Measurements from ENCODE around the gene DDR2.
"Not testable (repeated sequence)": the region's sequence is repeated elsewhere in the genome, so short reads cannot be mapped to it uniquely, and the experiment has no call there.

DDR2 gene

GRCh38 chr1:162736633-162737067 lies 104.4 kb downstream of the DDR2 start:
- no peak for DNase-seq (ENCODE audit: low read depth)
- H3K4me3 ChIP-seq (ENCODE audit: low read length), result no peak overlapping the region
- TF ChIP-seq CTCF (IDR thresholded peaks at IDR 0.05; ENCODE audit: insufficient read depth, low read depth, low read length, missing control alignments), result no peak

DNA sequence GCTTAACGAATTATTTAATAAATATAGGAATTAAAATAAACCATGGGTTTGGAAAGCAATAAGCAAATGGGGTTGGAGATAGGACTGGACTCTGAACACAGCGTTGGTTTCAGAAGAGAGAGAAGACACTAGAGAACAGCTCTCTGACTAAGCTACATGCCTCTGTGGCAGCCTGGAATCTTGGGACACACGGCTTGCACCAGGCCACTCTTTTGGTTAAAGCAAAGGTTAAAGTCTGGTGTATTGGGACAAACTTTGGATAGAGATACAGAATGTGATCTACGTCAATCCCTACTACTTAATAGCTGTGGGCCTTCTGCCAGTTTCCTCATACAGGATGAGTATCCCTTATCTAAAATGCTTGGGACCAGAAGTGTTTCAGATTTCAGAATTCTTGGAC lies 108.5 kb downstream of the DDR2 start:
- no peak for DNase-seq (ENCODE audit: low read depth)

GRCh38 chr1:162741574-162741973 lies 109.3 kb downstream of the DDR2 start:
- no peak for TF ChIP-seq CTCF (IDR thresholded peaks at IDR 0.05; ENCODE audit: insufficient read depth, low read depth, low read length, missing control alignments)
- DNase-seq (ENCODE audit: low read depth), result no peak

More for the DNA sequence above, 108.5 kb downstream of the DDR2 start:
- TF ChIP-seq CTCF (IDR thresholded peaks at IDR 0.05; ENCODE audit: insufficient read depth, low read depth, low read length, missing control alignments), result no peak
- no peak overlapping the region for H3K4me3 ChIP-seq (ENCODE audit: low read length)

GRCh38 chr1:162746264-162746942 lies 114.1 kb downstream of the DDR2 start:
- DNase-seq (ENCODE audit: low read depth); H3K4me3 ChIP-seq (ENCODE audit: low read length): not testable (repeated sequence)

More at GRCh38 chr1:162741574-162741973, 109.3 kb downstream of the DDR2 start:
- H3K4me3 ChIP-seq (ENCODE audit: low read length), result no peak overlapping the region

DNA sequence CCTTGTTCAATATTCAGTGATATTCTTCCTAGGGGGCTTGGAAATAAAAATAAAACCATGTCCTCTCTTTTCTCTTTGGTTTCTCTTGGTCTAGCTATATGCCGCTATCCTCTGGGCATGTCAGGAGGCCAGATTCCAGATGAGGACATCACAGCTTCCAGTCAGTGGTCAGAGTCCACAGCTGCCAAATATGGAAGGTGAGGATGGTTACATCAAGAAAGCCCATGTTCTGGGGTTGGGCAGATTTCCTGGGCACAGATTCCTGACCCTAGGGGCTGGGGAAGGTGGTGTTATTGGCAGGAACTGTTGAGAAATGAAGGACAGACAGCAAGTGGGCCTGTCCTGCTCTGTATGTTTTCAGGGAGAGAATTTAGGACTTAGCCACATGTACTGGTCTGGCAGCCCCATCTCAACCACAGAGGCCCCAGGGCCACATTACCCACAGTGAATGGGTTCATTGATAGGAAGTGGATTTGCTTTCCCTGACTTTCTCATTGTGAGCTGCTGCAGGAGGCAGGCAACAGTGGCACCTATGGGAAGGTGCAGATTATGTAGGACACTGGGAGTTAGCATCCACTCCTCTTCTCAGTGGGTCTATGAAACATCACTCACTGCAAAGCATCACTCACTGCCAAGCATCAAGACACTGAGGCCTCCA lies 120.9 kb downstream of the DDR2 start:
- no peak for DNase-seq (ENCODE audit: low read depth)
- no peak overlapping the region for H3K4me3 ChIP-seq (ENCODE audit: low read length)
- no peak for TF ChIP-seq CTCF (IDR thresholded peaks at IDR 0.05; ENCODE audit: insufficient read depth, low read depth, low read length, missing control alignments)

- DNase-seq (ENCODE audit: low read depth), result peak; percentile 11
- no peak overlapping the region for H3K4me3 ChIP-seq (ENCODE audit: low read length)
- TF ChIP-seq CTCF (IDR thresholded peaks at IDR 0.05; ENCODE audit: insufficient read depth, low read depth, low read length, missing control alignments), result no peak
These were observed 121.8 kb downstream of the DDR2 start for GRCh38 chr1:162753998-162754585.

DNA sequence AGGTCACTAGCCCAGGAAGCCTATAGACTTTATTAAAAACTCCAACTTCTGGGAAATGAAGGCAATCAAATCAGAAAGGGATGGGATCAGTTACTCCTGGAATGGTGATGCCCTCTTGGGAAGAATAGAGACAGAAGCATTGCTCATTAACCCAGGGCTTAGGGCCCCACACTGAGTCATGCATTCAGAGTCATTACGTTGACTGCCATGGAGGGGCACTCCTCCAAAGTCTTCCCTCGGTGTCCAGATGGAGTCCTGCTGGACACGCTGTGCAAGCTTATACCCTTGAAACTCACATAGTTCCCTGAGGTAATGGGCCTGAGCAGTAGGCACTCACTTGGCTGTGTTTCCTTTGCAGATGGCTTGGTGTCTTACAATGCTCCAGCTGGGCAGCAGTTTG lies 123.0 kb downstream of the DDR2 start:
- no peak overlapping the region for H3K4me3 ChIP-seq (ENCODE audit: low read length)
- no peak for TF ChIP-seq CTCF (IDR thresholded peaks at IDR 0.05; ENCODE audit: insufficient read depth, low read depth, low read length, missing control alignments)
- no peak for DNase-seq (ENCODE audit: low read depth)

All from epithelial cell of esophagus (primary cell).